ENCODE measurements around the gene DYNLT2B.
A peak's percentile ranks its signal among the peaks of the same experiment; 100 is the strongest.

DNA sequence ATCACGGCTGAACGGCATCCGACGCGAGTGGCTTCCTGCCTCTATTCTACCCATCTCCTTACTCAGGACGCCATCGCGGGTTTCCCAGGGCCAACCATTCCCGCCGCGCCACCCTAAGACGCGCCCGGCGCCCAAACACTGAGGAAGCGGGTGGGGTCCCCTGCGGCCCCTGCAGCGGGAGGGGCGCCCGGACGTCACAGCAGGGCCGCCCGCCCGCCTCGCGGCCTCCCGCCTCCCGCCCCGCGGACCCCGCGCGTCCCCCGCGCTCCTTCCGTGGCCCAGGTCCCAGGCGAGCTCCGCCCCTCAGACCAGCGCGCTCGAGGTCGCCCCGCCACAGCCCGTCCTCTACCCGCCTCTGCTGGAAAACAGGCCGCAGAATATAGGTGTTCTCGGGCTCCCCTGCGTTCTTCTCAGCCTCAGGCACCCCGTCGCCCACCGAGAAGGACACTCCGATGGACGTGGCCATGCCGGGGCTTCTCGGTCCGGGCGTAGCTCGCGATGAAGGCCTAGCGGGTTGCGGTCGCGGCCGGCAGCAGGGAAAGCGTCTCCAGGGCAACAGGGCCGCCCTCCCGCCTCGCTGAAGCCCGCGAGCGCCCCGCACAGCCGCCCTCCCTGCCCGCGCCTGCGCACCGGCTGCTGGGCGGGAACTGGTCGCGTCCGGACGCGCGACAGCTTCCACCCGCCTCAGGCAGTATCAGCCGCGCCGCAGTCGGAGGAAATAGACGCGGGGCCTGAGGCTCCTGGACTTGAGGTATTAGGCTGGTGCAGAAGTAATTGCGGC, at the start of gene DYNLT2B:
- TF ChIP-seq, protein P1, sequence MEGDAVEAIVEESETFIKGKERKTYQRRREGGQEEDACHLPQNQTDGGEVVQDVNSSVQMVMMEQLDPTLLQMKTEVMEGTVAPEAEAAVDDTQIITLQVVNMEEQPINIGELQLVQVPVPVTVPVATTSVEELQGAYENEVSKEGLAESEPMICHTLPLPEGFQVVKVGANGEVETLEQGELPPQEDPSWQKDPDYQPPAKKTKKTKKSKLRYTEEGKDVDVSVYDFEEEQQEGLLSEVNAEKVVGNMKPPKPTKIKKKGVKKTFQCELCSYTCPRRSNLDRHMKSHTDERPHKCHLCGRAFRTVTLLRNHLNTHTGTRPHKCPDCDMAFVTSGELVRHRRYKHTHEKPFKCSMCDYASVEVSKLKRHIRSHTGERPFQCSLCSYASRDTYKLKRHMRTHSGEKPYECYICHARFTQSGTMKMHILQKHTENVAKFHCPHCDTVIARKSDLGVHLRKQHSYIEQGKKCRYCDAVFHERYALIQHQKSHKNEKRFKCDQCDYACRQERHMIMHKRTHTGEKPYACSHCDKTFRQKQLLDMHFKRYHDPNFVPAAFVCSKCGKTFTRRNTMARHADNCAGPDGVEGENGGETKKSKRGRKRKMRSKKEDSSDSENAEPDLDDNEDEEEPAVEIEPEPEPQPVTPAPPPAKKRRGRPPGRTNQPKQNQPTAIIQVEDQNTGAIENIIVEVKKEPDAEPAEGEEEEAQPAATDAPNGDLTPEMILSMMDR (IDR thresholded peaks at IDR 0.05), result peak in 1 of 6 experiments; percentile 37
- TF ChIP-seq POLR2A (IDR thresholded peaks at IDR 0.05), result peak in 3 of 4 donors; percentile 45 to 83 (median 60)

All from esophagus squamous epithelium (tissue), 4 donors.